ENCODE results near the gene TERT. TPM values are rescaled to one million over a fixed set of nuclear protein-coding genes. Genes with fewer than 3 reads are reported as not detected.

The TERT gene
- total and polyA plus RNA-seq, 2 of the 4 experiments (the other 2 are of a cell fraction) = not detected

GRCh38 chr5:1203968-1204692 lies 90.7 kb downstream of the TERT start:
- no peak overlapping the region for H3K4ac ChIP-seq (ENCODE audit: low read depth, low read length)

More at GRCh38 chr5:1203968-1204692, 90.7 kb downstream of the TERT start:
- no peaks in the 10 kb centered on the region for H3K9me3 ChIP-seq (ENCODE audit: control insufficient read depth, insufficient read depth, low read length)
- no TSS peak for BruUV-seq (replicated peaks)
- H2AK9ac ChIP-seq (replicated peaks; ENCODE audit: low read depth, low read length, poor library complexity) = no peak overlapping the region
- no peak overlapping the region for H3K4me2 ChIP-seq (ENCODE audit: low read depth, low read length)
- no peak overlapping the region for H3K18ac ChIP-seq (ENCODE audit: low read depth, low read length)
- CTCF ChIA-PET = no interaction called here
- no peak overlapping the region for H3K9ac ChIP-seq (ENCODE audit: low read depth, low read length)
- no peak overlapping the region for H3K4me3 ChIP-seq (ENCODE audit: insufficient read depth, low read depth, low read length)
- TF ChIP-seq RAD21 (IDR thresholded peaks at IDR 0.05; ENCODE audit: low read length) (no peak), USF2 (IDR thresholded peaks at IDR 0.05; ENCODE audit: low read depth, low read length) (no peak), CEBPB (IDR thresholded peaks at IDR 0.05; ENCODE audit: low read depth, low read length) (no peak), NFE2L2 (IDR thresholded peaks at IDR 0.05; ENCODE audit: low read depth, low read length) (no peak), MAZ (IDR thresholded peaks at IDR 0.05; ENCODE audit: borderline replicate concordance, low read depth, low read length) (no peak), SMC3 (IDR thresholded peaks at IDR 0.05; ENCODE audit: low read depth, low read length) (no peak), FOS (IDR thresholded peaks at IDR 0.05; ENCODE audit: low read depth, low read length) (no peak), RFX5 (IDR thresholded peaks at IDR 0.05; ENCODE audit: low read depth, low read length) (no peak), RCOR1 (IDR thresholded peaks at IDR 0.05; ENCODE audit: insufficient replicate concordance, low read length) (no peak), MXI1 (IDR thresholded peaks at IDR 0.05; ENCODE audit: borderline replicate concordance, low read depth, low read length) (no peak), POLR2A (IDR thresholded peaks at IDR 0.05; ENCODE audit: low read depth, low read length) (no peak), MAFK (IDR thresholded peaks at IDR 0.05; ENCODE audit: low read depth, low read length) (no peak), BHLHE40 (IDR thresholded peaks at IDR 0.05; ENCODE audit: low read depth, low read length) (no peak), CHD1 (IDR thresholded peaks at IDR 0.05; ENCODE audit: low read depth, low read length) (no peak)
- TF ChIP-seq, protein P1, sequence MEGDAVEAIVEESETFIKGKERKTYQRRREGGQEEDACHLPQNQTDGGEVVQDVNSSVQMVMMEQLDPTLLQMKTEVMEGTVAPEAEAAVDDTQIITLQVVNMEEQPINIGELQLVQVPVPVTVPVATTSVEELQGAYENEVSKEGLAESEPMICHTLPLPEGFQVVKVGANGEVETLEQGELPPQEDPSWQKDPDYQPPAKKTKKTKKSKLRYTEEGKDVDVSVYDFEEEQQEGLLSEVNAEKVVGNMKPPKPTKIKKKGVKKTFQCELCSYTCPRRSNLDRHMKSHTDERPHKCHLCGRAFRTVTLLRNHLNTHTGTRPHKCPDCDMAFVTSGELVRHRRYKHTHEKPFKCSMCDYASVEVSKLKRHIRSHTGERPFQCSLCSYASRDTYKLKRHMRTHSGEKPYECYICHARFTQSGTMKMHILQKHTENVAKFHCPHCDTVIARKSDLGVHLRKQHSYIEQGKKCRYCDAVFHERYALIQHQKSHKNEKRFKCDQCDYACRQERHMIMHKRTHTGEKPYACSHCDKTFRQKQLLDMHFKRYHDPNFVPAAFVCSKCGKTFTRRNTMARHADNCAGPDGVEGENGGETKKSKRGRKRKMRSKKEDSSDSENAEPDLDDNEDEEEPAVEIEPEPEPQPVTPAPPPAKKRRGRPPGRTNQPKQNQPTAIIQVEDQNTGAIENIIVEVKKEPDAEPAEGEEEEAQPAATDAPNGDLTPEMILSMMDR (conservative IDR thresholded peaks at IDR 0.05; ENCODE audit: low read depth, low read length) = no peak
- TF ChIP-seq, protein P2, sequence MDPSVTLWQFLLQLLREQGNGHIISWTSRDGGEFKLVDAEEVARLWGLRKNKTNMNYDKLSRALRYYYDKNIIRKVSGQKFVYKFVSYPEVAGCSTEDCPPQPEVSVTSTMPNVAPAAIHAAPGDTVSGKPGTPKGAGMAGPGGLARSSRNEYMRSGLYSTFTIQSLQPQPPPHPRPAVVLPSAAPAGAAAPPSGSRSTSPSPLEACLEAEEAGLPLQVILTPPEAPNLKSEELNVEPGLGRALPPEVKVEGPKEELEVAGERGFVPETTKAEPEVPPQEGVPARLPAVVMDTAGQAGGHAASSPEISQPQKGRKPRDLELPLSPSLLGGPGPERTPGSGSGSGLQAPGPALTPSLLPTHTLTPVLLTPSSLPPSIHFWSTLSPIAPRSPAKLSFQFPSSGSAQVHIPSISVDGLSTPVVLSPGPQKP (IDR thresholded peaks at IDR 0.05; ENCODE audit: borderline replicate concordance, low read depth, low read length) = no peak
- H2BK15ac ChIP-seq (ENCODE audit: low read depth, low read length) = no peak overlapping the region
- H3K4me1 ChIP-seq (ENCODE audit: control insufficient read depth, insufficient read depth, low read length) = peaks cover 3% of the 10 kb centered on the region; the same call in 1 of the 2 replicates
- no peak overlapping the region for H3K27ac ChIP-seq (ENCODE audit: insufficient read depth, low read length)
- H3K9me1 ChIP-seq (ENCODE audit: insufficient read depth, low read length) = no peaks in the 10 kb centered on the region
- 52% methylated on average over 11 of the region's 25 CpGs; no CpG with 5 or more reads in 1 of the 2 experiments for WGBS, 2 experiments (ENCODE audit: extremely low coverage in 2 of 2, insufficient read length in 1 of 2)
- dilution Hi-C loops (cut with HindIII; ENCODE audit: low sequenced_read_pairs, unreplicated experiment) = no loop called here
- H3K79me1 ChIP-seq (ENCODE audit: low read depth in 1 of 2, low read length in 2 of 2) = no peaks in the 10 kb centered on the region
- H2BK5ac ChIP-seq (ENCODE audit: low read depth, low read length, poor library complexity, severe bottlenecking) = no peak overlapping the region
- no peak overlapping the region for H4K8ac ChIP-seq (ENCODE audit: low read depth in 2 of 2, low read length in 2 of 2)
- in situ Hi-C loops (cut with MboI; ENCODE audit: low sequenced_read_pairs) = no loop called here
- no peak overlapping the region for H3K56ac ChIP-seq (ENCODE audit: extremely low read depth, insufficient read depth, low read length)
- H4K20me1 ChIP-seq (ENCODE audit: insufficient read depth, low read length) = no peaks in the 10 kb centered on the region; the same call in 1 of the 2 replicates
- peaks cover 27% of the 10 kb centered on the region; the same call in 1 of the 2 replicates for H3K27me3 ChIP-seq (ENCODE audit: control insufficient read depth, insufficient read depth, low read length)
- no peaks in the 10 kb centered on the region for H3K36me3 ChIP-seq (ENCODE audit: control insufficient read depth, insufficient read depth, low read length)
- no peak overlapping the region for H4K5ac ChIP-seq (ENCODE audit: low read depth, low read length)
- intact Hi-C loops (cut with micrococcal nuclease) = no loop called here
- H3K14ac ChIP-seq (replicated peaks; ENCODE audit: low read depth, low read length) = no peak overlapping the region
- no peak overlapping the region for H2BK20ac ChIP-seq (ENCODE audit: low read depth, low read length)
- no peak overlapping the region for H3K23ac ChIP-seq (ENCODE audit: low read depth, low read length)
- POLR2A ChIA-PET (ENCODE audit: unreplicated experiment) = no interaction called here
- H4K91ac ChIP-seq (ENCODE audit: insufficient read depth, low read depth, low read length) = no peak overlapping the region
- H2AFZ ChIP-seq (replicated peaks; ENCODE audit: low read length, poor library complexity) = no peak overlapping the region
- H2AK5ac ChIP-seq (ENCODE audit: low read depth, low read length) = no peak overlapping the region
- ATAC-seq (ENCODE audit: low read depth) = no peak
- no peak for DNase-seq
- H2BK120ac ChIP-seq (ENCODE audit: low read depth, low read length) = no peak overlapping the region
